ENCODE measurements around the gene SEMA3C.
A peak's percentile ranks its signal among the peaks of the same experiment; 100 is the strongest.

SEMA3C gene

GRCh38 chr7:80885757-80886156 lies 33.1 kb downstream of the SEMA3C start:
- DNase-seq (ENCODE audit: low spot score) = no peak

GRCh38 chr7:80884511-80885195 lies 34.2 kb downstream of the SEMA3C start:
- DNase-seq (ENCODE audit: low spot score) = no peak

GRCh38 chr7:80883154-80884025 lies 35.5 kb downstream of the SEMA3C start:
- DNase-seq (ENCODE audit: low spot score) = peak; percentile 79

- no peak for DNase-seq (ENCODE audit: low spot score)
Measured at GRCh38 chr7:80882213-80882801, 36.5 kb downstream of the SEMA3C start.

- DNase-seq (ENCODE audit: low spot score) = no peak
Measured at GRCh38 chr7:80881351-80881900, 37.4 kb downstream of the SEMA3C start.

GRCh38 chr7:80879849-80880248 lies 39.0 kb downstream of the SEMA3C start:
- no peak for DNase-seq (ENCODE audit: low spot score)

- DNase-seq (ENCODE audit: low spot score) = no peak
Measured at GRCh38 chr7:80876894-80877414, 41.9 kb downstream of the SEMA3C start.

- no peak for DNase-seq (ENCODE audit: low spot score)
Measured at GRCh38 chr7:80875537-80876120, 43.2 kb downstream of the SEMA3C start.

GRCh38 chr7:80873140-80873539 lies 45.7 kb downstream of the SEMA3C start:
- DNase-seq (ENCODE audit: low spot score) = no peak

- DNase-seq (ENCODE audit: low spot score) = no peak
Measured at GRCh38 chr7:80871228-80871627, 47.6 kb downstream of the SEMA3C start.

- no peak for DNase-seq (ENCODE audit: low spot score)
Measured at GRCh38 chr7:80870813-80871212, 48.0 kb downstream of the SEMA3C start.

- no peak for DNase-seq (ENCODE audit: low spot score)
Measured at GRCh38 chr7:80869821-80870751, 48.8 kb downstream of the SEMA3C start.

GRCh38 chr7:80869106-80869784 lies 49.6 kb downstream of the SEMA3C start:
- DNase-seq (ENCODE audit: low spot score) = no peak

- DNase-seq (ENCODE audit: low spot score) = no peak
Measured at GRCh38 chr7:80868566-80868965, 50.3 kb downstream of the SEMA3C start.

- DNase-seq (ENCODE audit: low spot score) = no peak
Measured at GRCh38 chr7:80860554-80860953, 58.3 kb downstream of the SEMA3C start.

GRCh38 chr7:80859272-80859970 lies 59.4 kb downstream of the SEMA3C start:
- DNase-seq (ENCODE audit: low spot score) = no peak

GRCh38 chr7:80858141-80858903 lies 60.5 kb downstream of the SEMA3C start:
- DNase-seq (ENCODE audit: low spot score) = no peak

- no peak for DNase-seq (ENCODE audit: low spot score)
Measured at GRCh38 chr7:80856769-80857168, 62.1 kb downstream of the SEMA3C start.

- DNase-seq (ENCODE audit: low spot score) = no peak
Measured at GRCh38 chr7:80851896-80852476, 66.9 kb downstream of the SEMA3C start.
